H9 (cell line): ENCODE results near the gene RPL19. TPM values are rescaled to one million over a fixed set of nuclear protein-coding genes. Genes with fewer than 3 reads are reported as not detected.

Experiments
- DNase-seq: peaks from one replicate; pipeline ENCODE4 v3.0.0-alpha.2; 2017
- H2AFZ ChIP-seq: one replicate; pipeline ENCODE4 v1.6.1; 2013; ENCODE audit warnings: mild to moderate bottlenecking, low read length, control low read depth, moderate library complexity
- H2AK5ac ChIP-seq: 2 replicates; pipeline ENCODE4 v1.6.1; 2013; ENCODE audit warnings: low read length, control low read depth, mixed read lengths; ENCODE audit not compliant: insufficient read length
- H2BK120ac ChIP-seq: one replicate; pipeline ENCODE4 v1.6.1; 2013; ENCODE audit warnings: low read depth, mild to moderate bottlenecking, low read length, control low read depth, inconsistent platforms; ENCODE audit not compliant: poor library complexity, severe bottlenecking
- H2BK12ac ChIP-seq: 2 replicates; pipeline ENCODE4 v1.6.1; 2013; ENCODE audit warnings: low read length, control low read depth, mixed read lengths, low read depth; ENCODE audit not compliant: insufficient read length
- H2BK15ac ChIP-seq: 2 replicates; pipeline ENCODE4 v1.6.1; 2013; ENCODE audit warnings: low read depth, low read length, control low read depth
- H2BK20ac ChIP-seq: one replicate; pipeline ENCODE4 v1.6.1; 2013; ENCODE audit warnings: low read depth, mild to moderate bottlenecking, low read length, control low read depth, inconsistent platforms; ENCODE audit not compliant: poor library complexity, severe bottlenecking
- H2BK5ac ChIP-seq: 2 replicates; pipeline ENCODE4 v1.6.1; 2013; ENCODE audit warnings: low read length, control low read depth, mixed read lengths; ENCODE audit not compliant: insufficient read length
- H3K14ac ChIP-seq: 2 replicates; pipeline ENCODE4 v1.6.1; 2013; ENCODE audit warnings: low read length, control low read depth; ENCODE audit not compliant: insufficient read depth
- H3K18ac ChIP-seq: 2 replicates; pipeline ENCODE4 v1.6.1; 2013; ENCODE audit warnings: low read depth, mild to moderate bottlenecking, mixed read lengths, low read length, control low read depth; ENCODE audit not compliant: insufficient read length
- H3K23ac ChIP-seq: 2 replicates; pipeline ENCODE4 v1.6.1; 2013; ENCODE audit warnings: low read length, control low read depth, mixed read lengths, low read depth; ENCODE audit not compliant: insufficient read length
- H3K23me2 ChIP-seq: 2 replicates; pipeline ENCODE4 v1.6.1; 2013; ENCODE audit warnings: low read depth, mild to moderate bottlenecking, mixed read lengths, low read length, control low read depth; ENCODE audit not compliant: insufficient read length, poor library complexity, severe bottlenecking
- H3K27ac ChIP-seq: 2 replicates; pipeline ENCODE4 v1.5.1; 2013; ENCODE audit warnings: low read length, control low read depth, mixed read lengths, low read depth; ENCODE audit not compliant: insufficient read length
- H3K27me3 ChIP-seq: 2 replicates; pipeline ENCODE4 v1.6.1; 2013; ENCODE audit warnings: low read length, control low read depth, inconsistent platforms; ENCODE audit not compliant: insufficient read depth
- H3K4ac ChIP-seq: 2 replicates; pipeline ENCODE4 v1.6.1; 2013; ENCODE audit warnings: low read depth, mild to moderate bottlenecking, control low read depth, inconsistent platforms, low read length, moderate library complexity
- H3K4me1 ChIP-seq: 2 replicates; pipeline ENCODE4 v1.6.1; 2013; ENCODE audit warnings: low read length, control low read depth, inconsistent platforms; ENCODE audit not compliant: insufficient read depth
- H3K4me2 ChIP-seq: 2 replicates; pipeline ENCODE4 v1.6.1; 2013; ENCODE audit warnings: low read length, control low read depth, mixed read lengths; ENCODE audit not compliant: insufficient read length, insufficient read depth
- H3K56ac ChIP-seq: 2 replicates; pipeline ENCODE4 v1.6.1; 2013; ENCODE audit warnings: low read depth, mild to moderate bottlenecking, mixed read lengths, low read length, control low read depth; ENCODE audit not compliant: insufficient read length
- H3K79me1 ChIP-seq: 2 replicates; pipeline ENCODE4 v1.6.1; 2013; ENCODE audit warnings: low read depth, mild to moderate bottlenecking, moderate library complexity, low read length, control low read depth, inconsistent platforms; ENCODE audit not compliant: insufficient read depth, poor library complexity, severe bottlenecking
- H3K79me2 ChIP-seq: 2 replicates; pipeline ENCODE4 v1.6.1; 2013; ENCODE audit warnings: low read length, control low read depth, inconsistent platforms; ENCODE audit not compliant: insufficient read depth
- H3K9ac ChIP-seq: 2 replicates; pipeline ENCODE4 v1.6.1; 2013; ENCODE audit warnings: low read length, control low read depth, mixed read lengths; ENCODE audit not compliant: insufficient read length; ENCODE audit errors: extremely low read depth
- H3K9me3 ChIP-seq: one replicate; pipeline ENCODE4 v1.6.1; 2013; ENCODE audit warnings: low read depth, low read length, inconsistent platforms; ENCODE audit not compliant: control insufficient read depth
- H3T11ph ChIP-seq: one replicate; pipeline ENCODE4 v1.6.1; 2013; ENCODE audit warnings: mild to moderate bottlenecking, low read length, control low read depth, inconsistent platforms
- H4K20me1 ChIP-seq: one replicate; pipeline ENCODE4 v1.6.1; 2013; ENCODE audit not compliant: control insufficient read depth, insufficient read length, insufficient read depth
- H4K5ac ChIP-seq: 2 replicates; pipeline ENCODE4 v1.6.1; 2013; ENCODE audit warnings: low read depth, mild to moderate bottlenecking, mixed read lengths, low read length, control low read depth; ENCODE audit not compliant: insufficient read length
- H4K8ac ChIP-seq: replicated peaks from 2 replicates; pipeline ENCODE4 v1.6.1; 2013; ENCODE audit warnings: low read length, control low read depth, mixed read lengths, low read depth; ENCODE audit not compliant: insufficient read length
- H4K91ac ChIP-seq: 2 replicates; pipeline ENCODE4 v1.6.1; 2013; ENCODE audit warnings: low read depth, mild to moderate bottlenecking, moderate library complexity, mixed read lengths, low read length, control low read depth; ENCODE audit not compliant: insufficient read length
- H3K27ac Mint-ChIP-seq, 3 experiments: 2 replicates in 2 of 3; 3 replicates in 1 of 3; pipeline ENCODE4 v1.8.0; 2020 to 2021; ENCODE audit warnings: mixed read lengths in 3 of 3, mild to moderate bottlenecking in 1 of 3, moderate library complexity in 1 of 3
- H3K27me3 Mint-ChIP-seq: 2 replicates; pipeline ENCODE4 v1.8.0; 2021; ENCODE audit warnings: low read depth, mild to moderate bottlenecking, moderate library complexity, mixed read lengths
- H3K36me3 Mint-ChIP-seq, 3 experiments: 2 replicates in 2 of 3; 3 replicates in 1 of 3; pipeline ENCODE4 v1.8.0; 2020 to 2021; ENCODE audit warnings: low read depth in 3 of 3, mixed read lengths in 3 of 3; ENCODE audit not compliant: insufficient read depth in 1 of 3
- H3K4me1 Mint-ChIP-seq, 2 experiments: 2 replicates each; pipeline ENCODE4 v1.8.0; 2020; ENCODE audit warnings: mixed read lengths in 2 of 2
- H3K4me3 Mint-ChIP-seq, 2 experiments: 2 replicates in 1 of 2; 3 replicates in 1 of 2; pipeline ENCODE4 v1.8.0; 2020 to 2021; ENCODE audit warnings: mild to moderate bottlenecking in 2 of 2, mixed read lengths in 2 of 2, moderate library complexity in 1 of 2
- H3K9me3 Mint-ChIP-seq, 2 experiments: 2 replicates in 1 of 2; 3 replicates in 1 of 2; pipeline ENCODE4 v1.8.0; 2020; ENCODE audit warnings: mild to moderate bottlenecking in 2 of 2, mixed read lengths in 2 of 2, moderate library complexity in 1 of 2
- CTCF ChIP-seq: fragments of 200-600 bp; sonication (generic); conservative IDR thresholded peaks from 3 replicates; pipeline ENCODE4 v1.8.0; 2021; ENCODE audit warnings: antibody characterized with exemption, mild to moderate bottlenecking
- WGBS: extraction: QIAGEN DNeasy Blood & Tissue Kit; methylation state at CpG from one replicate; pipeline ENCODE4 v1.1.7; 2013; ENCODE audit warnings: missing lambda C conversion rate, low lambda C conversion rate, mixed read lengths; ENCODE audit not compliant: insufficient read length; ENCODE audit errors: extremely low coverage; 5-methylcytosine and 5-hydroxymethylcytosine counted together
- total RNA-seq: library from RNA; stranded (reverse); gene quantifications from 2 replicates; pipeline ENCODE4 v1.2.1, GENCODE V29; 2021

Gene RPL19
- total RNA-seq, 1 experiment from 2014 or later: 2,038 TPM

DNA sequence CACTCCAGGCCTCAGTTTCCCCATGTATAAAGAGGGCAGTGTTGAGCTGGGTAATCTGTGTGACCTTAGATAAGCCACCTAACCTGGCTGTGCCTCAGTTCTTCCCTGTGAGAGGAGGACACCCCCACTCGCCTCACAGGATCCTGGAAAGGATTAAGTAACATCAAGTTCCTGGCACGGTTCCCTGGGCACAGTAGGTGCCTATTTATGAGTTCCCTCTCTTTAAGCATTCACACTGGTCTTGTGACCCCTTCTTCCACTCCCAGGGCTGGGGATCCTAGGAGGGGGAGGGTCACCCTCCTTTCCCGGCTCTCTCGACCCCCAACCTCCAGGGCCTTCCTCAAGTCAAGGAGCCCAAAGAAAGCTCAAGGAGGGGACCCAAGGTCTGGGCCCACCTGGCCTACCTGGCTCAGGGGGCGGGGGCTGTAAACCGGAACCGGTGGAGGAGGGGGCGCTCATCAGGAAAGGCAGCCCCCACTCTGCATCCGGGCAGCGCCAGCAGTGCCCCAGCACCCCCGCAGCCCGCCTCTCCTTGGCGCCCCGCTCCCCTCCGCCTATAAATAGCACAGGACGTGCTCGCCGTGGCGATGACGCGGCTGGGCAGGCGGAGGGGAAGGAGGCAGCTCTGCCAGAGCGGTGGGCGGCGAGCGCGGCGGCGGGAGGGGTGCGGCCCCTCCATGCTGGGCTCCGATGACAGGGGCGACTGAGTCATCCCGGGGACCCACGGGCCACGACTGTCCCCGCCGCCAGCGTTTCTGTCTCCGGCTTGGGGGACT lies 9.4 kb downstream of the RPL19 start:
- peaks cover 16% of the 10 kb centered on the region for H3K27me3 Mint-ChIP-seq

More for the DNA sequence above, 9.4 kb downstream of the RPL19 start:
- no CpG with 5 or more reads among the region's 39 CpGs for WGBS
- Histone ChIP-seq H3K56ac (no peak overlapping the region), H3K79me2 (no peaks in the 10 kb centered on the region), H3K14ac (peak overlapping the region; percentile 16; the same call in 1 of the 2 replicates), H2BK5ac (no peak overlapping the region), H2BK20ac (no peak overlapping the region), H3K27ac (no peak overlapping the region), H2BK15ac (no peak overlapping the region), H3K27me3 (no peaks in the 10 kb centered on the region), H3K9ac (no peak overlapping the region), H4K8ac (no peak overlapping the region), H4K5ac (no peak overlapping the region), H3K79me1 (no peaks in the 10 kb centered on the region), H3K23me2 (peaks cover 6% of the 10 kb centered on the region), H3T11ph (no peak overlapping the region), H3K18ac (no peak overlapping the region), H3K4me2 (peak overlapping the region; percentile 36), H3K4ac (no peak overlapping the region), H3K4me1 (no peaks in the 10 kb centered on the region; the same call in 1 of the 2 replicates), H3K23ac (no peak overlapping the region), H4K91ac (no peak overlapping the region), H3K9me3 (no peaks in the 10 kb centered on the region), H2AFZ (no peak overlapping the region), H4K20me1 (no peaks in the 10 kb centered on the region), H2BK120ac (no peak overlapping the region), H2BK12ac (no peak overlapping the region), H2AK5ac (no peak overlapping the region)
- no peak overlapping the region; a peak in 1 of 7 replicates for H3K27ac Mint-ChIP-seq
- peak; percentile 71 for DNase-seq
- peak overlapping the region; percentile 47 to 74; a peak in 4 of 5 replicates for H3K4me3 Mint-ChIP-seq
- no peak for TF ChIP-seq CTCF
- no peaks in the 10 kb centered on the region for H3K9me3 Mint-ChIP-seq
- H3K36me3 Mint-ChIP-seq: peaks cover 4 to 8% (median 6%) of the 10 kb centered on the region in 3 experiments
- H3K4me1 Mint-ChIP-seq: peaks cover 27 to 58% of the 10 kb centered on the region in 2 experiments
